T-helper 9 cell (primary cell): ENCODE measurements around the gene MYH10.

ENCODE experiments used
- DNase-seq: peaks from one replicate; pipeline ENCODE4 v3.0.0-alpha.2; 2020

MYH10 gene

DNA sequence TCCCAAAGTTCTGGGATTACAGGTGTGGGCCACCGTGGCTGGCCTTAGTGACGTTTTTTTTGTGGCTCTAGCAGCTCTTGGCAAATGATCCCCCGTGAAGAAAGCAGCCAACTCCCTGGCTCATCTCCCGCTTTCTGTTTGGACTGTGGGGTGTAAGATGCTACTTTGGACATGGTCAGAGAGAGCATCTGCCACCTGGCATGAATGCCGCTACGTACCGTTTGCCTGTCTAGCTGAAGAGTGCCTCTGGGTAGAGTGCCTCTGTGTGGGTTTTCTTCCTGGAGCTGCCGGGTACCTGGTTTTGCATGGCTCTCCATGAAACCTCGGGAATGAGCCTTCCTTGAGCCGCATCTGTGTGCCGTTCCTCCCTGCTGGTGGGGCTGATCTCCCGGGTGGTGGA lies 160.6 kb downstream of the MYH10 start:
- no peak for DNase-seq

DNA sequence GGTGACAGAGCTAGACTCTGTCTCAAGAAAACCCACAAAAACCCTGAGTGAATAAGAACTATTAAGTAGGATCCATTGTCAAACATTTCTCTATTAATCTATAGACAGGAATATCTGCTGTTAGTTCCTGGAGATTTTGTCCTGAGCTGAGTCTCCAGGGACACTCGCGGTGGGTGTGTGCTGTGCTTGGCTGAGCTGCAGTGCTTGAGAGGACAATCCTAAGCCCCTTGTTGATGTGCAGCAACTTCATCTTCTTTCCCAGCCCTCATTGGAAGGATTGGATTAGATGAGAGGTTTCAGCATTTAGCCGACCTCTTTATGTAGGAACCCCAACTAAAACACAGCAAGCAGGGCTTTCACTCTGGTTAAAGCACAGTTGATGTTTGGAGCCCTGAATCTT lies 161.5 kb downstream of the MYH10 start:
- DNase-seq = no peak

DNA sequence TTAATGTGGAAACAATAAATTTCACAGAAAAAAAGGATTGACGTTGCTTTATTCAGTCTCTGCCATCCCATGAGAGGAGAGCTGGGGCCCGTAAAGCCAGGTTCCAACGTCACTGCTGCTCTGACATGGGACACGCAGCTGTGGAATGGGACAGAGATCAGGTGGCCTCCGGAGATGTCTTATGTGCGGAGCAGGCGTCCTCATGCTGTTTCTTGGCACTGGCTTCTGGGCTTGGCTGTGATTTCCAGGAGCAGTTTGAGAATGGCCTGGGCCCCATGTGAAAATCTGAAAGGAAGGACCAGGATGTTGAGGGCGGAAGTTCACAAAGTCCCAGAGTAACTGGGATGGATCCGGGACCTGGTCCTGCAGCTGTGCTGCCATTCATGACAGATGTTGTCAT lies 162.4 kb downstream of the MYH10 start:
- DNase-seq = no peak

DNA sequence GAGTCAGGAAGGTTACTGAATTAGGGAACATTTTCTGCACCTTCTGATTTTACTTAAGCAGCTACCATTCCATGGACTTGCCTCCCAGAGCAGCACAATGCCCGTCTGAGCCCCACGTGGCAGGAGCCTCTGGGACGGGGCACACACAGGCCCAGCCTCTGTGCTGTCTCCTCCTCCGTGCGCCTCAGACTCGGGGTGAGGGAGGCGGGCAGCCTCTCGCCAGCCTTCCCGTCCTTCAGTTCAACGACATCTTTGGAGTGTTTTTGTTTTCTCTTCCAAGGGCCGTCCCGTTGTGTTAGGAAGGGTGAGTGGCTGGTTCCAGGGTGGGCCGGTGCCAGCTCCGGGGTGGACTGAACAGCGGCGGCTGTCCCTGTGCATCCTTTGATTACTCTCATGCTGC lies 163.0 kb downstream of the MYH10 start:
- DNase-seq = no peak

DNA sequence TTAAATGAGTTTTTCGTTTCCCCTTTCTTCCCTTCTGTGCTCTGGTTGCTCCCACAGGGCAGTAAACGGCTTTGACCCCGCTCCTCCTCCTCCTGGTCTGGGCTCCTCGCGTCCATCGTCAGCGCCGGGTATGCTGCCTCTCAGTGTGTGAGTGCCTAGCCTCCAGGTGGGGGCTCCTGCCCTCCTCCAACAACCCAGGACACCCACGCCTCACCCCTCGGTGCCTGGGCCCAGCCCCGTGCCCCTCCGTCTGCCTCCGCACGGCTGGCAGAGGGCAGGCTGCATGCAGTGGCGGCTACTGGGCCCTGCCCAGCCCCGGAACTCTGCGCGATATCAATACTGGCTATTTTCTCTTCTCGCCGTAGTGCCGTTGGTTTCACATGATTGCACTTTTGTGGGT lies 163.7 kb downstream of the MYH10 start:
- no peak for DNase-seq

DNA sequence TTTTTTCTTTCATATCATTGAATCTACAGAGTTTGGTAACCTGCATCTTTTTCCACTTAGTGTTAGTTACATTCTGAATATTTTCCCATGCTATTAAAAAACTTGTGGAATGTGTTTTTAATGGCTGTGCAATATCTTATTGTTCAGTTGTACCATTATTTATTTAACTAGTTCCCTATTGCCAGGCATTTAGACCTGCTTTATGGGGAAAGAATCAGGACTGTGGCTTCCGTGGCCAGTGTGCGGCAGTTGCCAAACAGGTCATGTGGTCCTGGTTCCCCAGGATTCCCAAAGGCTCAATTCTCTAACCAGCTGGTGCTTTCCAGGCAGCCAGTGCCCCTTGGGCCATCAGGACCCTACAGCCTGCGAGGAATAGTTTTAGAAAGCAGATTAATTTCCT lies 164.1 kb downstream of the MYH10 start:
- DNase-seq = no peak

DNA sequence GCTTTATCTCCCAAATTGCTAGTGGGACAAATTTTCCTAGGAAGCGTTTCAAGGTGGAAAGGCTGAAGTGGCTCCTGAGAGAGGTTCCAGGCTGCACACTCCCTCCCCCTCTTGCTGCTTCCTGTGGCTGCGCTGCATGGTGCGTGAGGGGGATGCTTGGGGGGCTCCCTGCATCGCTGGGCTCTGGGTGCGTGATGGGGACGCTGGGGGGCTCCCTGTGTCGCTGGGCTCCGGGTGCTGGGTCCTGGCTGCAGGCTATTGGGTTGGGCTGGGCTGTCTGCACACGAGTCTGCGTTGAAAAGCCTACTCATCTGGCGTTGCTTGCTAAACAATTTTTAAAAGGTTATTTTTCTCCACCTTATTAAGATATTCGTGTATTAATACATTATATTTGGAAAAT lies 164.8 kb downstream of the MYH10 start:
- no peak for DNase-seq

DNA sequence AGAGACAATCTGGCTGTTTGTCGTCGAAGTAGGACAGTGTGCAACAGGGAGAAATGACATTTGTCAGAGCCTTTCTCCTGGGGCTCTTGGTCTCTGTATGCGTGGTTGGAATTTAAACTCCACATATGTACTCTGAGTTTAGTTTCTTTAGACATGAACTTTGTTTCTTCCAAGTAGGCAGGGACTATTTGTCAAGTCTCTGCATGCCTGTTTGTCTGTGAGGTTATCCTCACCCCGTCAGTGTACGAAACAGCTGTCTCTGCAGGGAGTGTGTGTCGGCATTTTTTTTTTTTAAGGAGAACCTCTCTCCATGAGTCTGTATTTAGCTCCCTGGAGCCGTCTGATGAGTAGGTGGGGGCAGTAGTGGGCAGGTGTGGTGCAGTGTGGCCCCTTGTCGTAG lies 165.2 kb downstream of the MYH10 start:
- no peak for DNase-seq

DNA sequence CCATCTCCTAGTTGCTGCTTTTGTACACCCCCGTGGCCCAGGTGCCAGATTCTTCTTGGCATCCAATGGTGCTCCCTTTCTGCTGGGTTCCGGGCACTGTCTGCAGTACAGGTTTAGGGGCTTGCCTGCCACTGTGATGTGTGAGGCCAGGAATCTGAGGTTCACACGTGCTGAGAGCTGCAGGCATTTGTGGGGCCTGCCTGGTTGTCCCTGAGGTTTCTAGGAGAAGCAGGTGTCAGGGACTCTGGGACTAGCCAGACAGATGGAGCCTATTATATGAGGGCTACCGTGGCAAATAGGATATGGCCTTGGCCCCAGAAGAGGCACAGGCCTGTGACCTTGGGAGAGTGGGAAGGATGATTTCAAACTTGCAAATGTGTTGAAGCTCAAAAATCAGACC lies 165.6 kb downstream of the MYH10 start:
- no peak for DNase-seq

DNA sequence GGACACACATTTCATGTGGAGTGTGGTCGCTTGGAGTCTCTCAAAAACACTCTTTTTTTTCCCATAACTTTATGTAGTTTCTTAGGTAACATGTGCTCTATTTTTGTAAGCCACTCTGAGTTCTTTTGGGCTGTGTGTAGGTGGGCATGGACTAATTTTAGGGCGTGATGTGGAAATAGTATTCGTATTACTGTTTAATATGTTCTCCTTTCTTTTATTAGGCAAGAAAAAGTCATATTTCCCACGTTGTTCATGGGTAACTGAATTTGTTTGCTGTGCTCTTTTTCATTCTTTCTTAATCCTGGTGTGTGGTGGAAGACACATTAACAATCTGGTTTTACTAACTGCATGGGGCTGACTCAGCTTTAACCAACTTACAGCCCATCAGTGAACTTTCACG lies 167.4 kb downstream of the MYH10 start:
- DNase-seq = no peak

DNA sequence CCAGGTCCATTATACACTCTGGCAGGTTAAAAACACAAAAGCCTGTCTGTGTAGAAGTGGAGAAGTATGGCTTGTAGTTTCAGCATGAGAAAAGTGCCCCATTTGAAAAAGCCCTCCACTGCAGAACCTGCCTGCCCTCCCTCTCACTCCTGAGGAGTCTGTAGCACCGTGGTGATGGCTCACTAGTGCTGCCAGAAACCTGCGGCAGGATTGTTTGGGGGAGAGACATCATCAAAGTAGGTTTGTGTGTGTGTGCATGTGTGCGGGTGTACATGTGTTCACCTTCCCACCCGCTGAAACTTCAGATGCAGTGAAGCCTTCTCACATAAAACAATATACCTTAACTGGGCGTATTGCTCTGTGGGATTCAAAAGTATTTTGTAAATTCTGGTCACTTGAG lies 168.0 kb downstream of the MYH10 start:
- DNase-seq = no peak

DNA sequence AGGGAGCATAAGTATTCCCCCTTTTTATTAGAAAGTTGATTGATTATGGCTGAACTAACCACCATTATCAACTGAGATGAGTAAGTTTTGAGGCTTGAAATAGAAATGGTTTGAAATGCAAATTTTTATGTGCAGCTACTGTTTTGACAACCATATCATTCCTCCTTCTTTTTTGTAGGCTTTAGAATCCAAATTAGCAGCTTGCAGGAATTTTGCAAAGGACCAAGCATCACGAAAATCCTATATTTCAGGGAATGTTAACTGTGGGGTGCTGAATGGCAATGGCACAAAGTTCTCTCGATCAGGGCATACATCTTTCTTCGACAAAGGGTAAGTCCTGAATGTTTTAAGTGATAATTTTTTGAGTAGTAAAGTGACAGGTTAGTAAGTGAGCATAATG lies 170.7 kb downstream of the MYH10 start:
- no peak for DNase-seq

DNA sequence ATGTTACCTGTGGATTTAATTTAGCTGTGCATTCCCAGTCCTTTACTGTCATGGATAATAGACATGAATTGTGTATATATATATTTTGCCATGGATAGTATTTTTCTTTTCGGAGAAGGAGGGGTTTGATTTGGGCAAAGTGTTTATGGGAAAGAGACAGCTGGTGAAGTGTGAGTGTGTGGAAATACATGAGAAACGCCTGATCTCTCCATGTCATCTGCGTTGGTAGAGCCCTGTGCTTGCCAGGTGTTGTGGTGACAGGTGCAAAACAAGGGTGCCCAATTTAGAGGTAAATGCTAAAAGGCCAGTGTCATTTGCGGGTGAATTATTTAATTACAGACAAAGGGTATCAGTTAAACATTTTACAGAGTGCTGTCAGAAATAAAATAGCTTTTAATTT lies 171.4 kb downstream of the MYH10 start:
- no peak for DNase-seq

DNA sequence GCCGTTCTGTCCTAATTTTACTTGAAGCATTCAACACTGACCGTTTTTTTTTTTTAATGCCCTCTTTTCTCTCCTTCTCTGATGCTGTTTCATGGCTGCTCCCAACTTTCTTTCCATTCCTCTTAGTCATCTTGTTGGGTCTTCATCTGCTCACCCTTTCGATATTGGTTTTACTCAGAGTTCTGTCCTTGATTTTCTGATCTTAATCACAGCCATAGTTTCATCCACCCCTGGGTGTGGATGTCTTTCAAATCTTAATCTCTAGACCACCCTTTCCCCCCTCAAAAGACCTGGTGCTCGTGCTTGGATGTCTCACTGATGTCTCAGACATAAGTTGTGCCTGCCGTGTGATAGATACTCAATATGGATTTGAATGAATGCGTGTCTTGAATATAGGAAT lies 172.4 kb downstream of the MYH10 start:
- DNase-seq = no peak

DNA sequence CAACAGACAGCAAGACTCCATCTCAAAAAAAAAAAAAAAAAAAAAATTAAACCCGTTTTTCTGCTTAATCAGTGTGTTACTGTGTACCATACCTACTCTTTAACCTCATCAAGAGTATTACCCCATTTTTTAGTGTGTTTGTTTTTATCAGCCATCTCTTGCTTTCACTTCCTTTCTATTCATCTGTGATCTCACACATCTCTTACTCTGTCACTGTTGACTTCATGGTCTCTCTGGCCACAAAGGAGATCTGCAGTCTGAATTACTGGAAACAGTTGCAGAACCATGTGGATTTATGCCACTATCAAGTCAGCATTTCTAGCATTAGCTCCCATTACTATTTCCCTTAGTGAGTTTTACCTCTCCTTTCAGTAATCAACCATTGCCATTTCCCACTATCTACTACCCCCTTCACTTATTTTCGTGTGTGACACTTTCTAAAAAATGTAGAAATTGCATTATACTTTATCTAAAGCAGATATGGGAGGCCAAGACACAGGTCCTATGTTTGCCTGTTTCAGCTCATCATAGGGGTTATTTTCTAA lies 174.8 kb downstream of the MYH10 start:
- no peak for DNase-seq

DNA sequence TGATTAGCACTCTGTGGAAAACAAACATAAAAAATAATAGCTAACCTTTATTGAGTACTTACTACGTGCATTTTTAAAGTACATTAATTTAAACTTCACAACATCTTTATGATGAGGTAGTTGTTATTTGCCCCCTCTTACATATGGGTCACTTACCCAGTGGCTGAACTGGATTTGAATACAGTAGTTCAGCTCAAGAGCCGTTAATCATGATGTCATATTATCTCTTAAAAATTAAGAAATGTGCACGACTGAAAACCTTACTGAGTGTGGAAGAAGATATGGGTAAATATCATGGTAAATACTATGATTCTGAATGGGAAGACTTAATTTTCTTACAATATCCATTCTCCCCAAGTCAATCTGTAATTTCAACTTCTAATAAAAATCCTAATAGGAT lies 177.2 kb downstream of the MYH10 start:
- no peak for DNase-seq

DNA sequence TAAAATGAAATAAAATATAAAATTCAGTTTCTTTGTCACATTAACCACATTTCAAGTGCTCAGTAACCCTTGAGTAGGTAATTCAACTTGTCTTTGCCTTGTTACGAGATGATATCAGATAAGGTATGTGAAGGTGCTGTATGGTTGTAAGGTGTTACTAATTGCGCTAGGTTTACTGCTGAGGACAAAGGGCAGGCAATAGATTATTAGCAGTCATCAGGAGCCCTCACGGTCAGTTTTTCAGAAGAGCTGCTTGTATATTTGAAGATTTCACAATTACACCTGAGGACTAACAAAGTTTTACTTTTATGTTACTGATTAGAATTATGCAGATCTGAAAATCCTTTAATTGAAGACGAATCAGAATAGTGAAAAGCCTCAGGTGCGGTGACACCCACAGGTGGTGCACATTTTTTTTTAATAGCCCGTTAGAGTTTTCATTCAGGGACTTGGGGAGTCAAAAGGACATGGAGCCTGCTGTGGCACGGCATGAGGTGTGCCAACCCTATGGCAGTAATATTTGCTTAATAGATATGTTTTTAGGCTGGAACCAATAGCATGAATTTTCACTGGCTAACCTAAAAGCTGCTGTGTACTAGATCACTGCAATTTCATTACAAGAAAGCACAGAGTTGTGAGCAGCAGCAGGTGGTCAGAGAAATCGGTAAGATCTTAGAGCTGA lies 178.5 kb downstream of the MYH10 start:
- DNase-seq = no peak

DNA sequence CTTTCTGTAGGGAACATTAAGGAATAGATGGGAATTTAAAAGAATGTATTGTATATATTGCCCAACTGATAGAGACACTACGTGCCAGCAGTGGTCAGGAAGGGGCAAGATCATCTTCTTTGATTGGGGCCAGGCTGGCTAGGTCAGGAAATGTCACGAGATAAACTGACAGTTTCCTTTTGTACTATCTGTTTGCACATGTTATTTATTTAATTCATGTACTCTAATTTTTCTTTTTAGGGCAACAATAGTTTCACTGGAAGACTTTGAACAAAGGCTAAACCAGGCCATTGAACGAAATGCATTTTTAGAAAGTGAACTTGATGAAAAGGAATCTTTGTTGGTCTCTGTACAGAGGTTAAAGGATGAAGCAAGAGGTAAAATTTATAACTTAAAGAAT lies 182.2 kb downstream of the MYH10 start:
- DNase-seq = no peak

DNA sequence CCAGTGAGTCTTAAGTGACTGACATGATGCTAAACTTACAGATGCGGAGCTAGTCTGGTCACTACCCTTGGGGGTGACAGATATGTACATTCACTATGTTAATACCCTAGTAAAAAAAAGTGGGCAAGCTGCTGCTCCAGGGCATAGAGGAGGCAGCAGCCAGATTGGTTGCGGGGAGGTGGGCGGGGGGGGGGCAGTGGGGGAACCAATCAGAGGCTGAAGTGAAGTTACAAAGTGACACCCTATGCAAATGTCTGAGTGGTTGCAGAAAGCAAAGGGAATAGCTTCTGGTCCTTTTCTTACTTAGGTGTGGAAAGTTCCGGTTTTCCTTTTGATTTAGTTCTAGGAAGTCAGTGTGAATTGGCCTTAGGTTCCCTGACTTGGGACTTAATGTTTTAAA lies 182.7 kb downstream of the MYH10 start:
- no peak for DNase-seq

DNA sequence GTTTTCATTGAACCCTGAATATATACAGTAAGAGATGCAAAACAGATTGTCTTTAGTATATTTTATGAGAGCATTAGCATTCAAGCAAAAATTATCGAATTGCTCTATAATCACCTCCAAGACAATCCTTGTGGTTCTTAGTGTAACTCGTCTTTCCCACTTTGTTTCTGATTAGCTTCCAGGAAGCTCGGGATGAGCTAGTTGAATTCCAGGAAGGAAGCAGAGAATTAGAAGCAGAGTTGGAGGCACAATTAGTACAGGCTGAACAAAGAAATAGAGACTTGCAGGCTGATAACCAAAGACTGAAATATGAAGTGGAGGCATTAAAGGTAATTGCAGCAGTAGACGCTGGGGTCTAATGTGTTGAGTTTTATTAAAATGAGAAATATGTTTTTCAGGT lies 185.0 kb downstream of the MYH10 start:
- no peak for DNase-seq

DNA sequence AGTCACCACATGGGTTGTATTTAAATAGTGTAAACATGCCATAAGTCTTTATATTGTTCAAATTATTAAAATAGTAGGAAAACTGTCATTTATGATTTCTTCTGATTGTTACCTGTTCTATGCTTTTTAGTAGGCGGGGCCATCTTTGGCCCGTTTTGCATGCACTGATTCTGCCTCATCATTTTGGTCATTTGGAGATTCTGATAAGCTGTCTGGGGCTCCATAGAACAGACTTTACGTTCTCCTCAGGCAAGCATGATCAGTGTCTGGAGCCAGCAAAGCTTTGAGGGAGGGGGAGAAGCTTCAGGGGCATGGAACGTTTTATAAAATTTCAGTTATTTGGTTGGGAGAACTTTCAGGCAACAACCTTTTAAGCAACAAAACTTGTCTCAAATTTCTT lies 186.0 kb downstream of the MYH10 start:
- DNase-seq = no peak

DNA sequence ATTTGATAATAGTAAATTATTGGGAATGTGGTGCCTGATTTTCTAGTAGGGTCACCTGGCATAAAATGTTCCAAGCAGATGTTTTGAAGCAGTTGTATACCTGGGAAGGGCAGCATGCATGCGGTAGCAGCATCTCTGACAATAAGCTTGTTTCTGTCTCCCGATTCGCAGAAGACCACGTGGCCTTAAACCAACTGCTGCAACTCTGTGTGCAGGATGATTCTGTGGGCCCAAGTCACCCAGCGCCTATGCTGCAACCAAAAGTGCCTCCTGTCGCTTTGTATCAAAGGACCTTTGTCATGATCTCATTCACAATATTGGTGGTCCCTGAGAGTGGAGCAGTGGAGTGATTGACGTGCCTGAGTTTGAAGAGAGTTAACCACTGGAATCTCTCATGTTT lies 186.8 kb downstream of the MYH10 start:
- no peak for DNase-seq

DNA sequence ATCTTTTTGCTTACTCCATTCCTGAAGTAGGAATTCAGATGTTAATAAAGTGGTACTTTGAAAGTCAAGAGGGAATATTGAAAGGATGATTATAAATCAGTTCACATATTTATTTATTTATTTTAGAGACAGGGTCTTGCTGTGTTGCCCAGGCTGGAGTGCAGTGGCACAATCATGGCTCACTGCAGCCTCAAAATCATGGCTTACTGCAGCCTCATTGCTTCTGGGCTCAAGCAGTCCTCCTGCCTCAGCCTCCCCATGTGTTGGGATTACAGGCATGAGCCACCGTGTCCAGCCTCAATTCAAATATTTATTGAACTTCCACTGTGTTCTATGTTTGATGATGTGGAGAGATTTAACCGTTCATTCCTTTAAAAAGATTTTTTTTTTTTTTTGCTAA lies 188.2 kb downstream of the MYH10 start:
- no peak for DNase-seq

DNA sequence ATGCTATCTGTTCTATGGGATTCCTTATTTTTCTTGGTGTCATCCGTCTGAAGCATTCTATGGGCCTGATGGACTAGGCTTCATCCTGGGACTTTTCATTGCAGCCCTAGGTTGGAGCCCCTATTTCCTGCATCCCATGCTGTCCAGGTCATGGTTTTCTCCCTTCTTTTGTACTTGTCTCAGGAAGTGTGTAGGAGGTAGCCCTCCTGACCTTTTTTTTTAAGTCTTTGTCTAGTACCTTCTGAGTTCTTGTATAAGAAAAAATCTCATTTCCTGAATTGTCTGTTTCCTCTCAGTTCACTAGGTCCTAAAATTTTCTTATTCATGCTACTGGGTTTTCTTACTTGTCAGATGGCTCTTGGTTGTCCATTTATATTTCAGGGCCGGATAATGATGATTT lies 188.8 kb downstream of the MYH10 start:
- DNase-seq = no peak

DNA sequence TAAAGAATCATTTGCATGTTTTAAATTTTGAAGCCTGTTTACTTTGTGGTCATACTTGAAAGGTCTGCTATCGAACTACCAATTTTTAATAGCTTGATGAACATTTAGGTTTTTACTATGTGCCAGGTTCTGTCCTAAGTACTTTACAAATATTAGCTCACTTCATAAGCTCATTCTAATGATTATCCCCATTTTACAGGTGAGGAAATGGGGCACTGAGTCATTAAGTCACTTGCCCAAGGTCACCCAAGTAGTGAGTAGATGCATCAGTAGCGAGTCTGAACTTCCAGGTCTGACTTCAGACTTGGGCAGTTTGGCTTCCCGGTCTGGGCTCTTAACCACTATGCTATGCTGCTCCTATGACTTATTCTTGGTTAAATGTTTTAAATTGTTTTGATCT lies 190.8 kb downstream of the MYH10 start:
- no peak for DNase-seq
